HG02852 (cell line): ENCODE data around the gene PCBP3.

ENCODE experiments used
- ATAC-seq: cut with Tn5 transposase; IDR thresholded peaks from one replicate; pipeline ENCODE4 v1.9.1; 2021; ENCODE audit warnings: mild to moderate bottlenecking, moderate library complexity; ENCODE audit not compliant: unreplicated experiment

Gene PCBP3

DNA sequence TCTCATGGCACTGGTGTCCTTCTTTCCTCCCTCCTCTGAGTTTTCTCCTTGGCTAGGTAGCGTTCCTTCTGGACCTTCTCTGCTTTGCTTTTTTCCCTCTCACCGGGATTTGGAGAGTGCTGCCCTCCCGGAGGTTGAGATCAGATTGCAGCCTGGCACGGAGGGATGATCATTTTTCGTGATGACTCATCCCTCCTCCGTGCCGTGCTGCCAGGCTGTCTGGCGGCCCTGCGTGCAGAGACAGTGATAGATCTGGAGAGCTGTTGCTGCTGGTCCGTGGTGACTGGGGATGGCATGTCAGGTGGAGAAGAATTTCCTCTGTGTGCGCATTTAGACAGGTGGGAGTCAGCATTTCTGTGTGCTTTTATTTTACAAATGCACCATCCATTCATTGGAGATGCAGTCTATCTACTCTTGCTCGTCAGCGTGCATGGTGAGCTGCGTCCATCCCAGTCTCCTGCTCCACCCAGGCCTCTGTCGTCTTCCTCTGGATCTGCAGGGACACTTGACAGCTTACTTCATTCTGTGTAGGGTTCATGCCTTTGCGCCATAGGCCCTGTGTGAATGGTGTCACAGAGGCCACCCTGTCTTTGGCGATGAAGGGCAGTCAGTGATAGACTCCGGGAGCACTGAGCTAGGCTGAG lies 104.4 kb downstream of the PCBP3 start:
- ATAC-seq, result no peak

DNA sequence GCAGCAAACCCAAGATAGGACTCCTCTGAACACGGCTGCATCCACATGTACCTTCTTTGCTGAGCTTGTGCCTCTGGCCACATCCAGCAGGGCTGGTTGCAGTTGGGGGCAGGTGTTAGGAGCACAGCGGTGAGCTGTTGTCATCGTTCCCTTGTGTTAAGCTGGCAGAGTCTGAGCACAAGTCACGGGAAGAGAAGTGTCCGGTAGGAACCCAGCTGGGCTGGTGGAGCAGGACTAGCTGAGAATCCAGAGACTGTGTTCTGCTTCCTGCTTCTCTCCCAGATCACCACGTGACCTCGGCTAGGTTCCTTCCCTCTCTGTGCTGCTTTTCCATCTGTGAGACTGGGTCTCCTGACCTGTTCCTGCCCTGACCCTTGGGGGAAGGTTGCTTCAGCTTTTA lies 105.1 kb downstream of the PCBP3 start:
- no peak for ATAC-seq

DNA sequence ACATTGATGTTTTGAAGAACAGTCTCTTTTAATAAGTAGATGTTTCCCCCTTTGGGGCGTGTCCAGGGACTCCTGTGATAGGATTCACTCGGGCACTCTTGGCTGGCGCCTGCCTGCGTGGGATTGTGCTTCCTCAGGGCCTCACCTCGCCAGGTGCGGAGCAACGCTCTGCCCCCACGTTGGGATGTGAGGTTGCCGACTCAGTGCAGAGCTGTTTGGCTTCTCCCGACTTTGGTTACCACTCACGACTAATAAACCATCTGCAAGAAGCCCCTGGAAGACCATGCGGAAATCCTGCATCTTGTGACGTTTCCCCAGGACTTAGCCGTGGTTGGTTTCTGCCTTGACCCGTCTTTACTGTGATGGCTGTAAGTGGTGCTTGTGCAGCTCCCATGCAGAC lies 106.4 kb downstream of the PCBP3 start:
- ATAC-seq, result no peak

DNA sequence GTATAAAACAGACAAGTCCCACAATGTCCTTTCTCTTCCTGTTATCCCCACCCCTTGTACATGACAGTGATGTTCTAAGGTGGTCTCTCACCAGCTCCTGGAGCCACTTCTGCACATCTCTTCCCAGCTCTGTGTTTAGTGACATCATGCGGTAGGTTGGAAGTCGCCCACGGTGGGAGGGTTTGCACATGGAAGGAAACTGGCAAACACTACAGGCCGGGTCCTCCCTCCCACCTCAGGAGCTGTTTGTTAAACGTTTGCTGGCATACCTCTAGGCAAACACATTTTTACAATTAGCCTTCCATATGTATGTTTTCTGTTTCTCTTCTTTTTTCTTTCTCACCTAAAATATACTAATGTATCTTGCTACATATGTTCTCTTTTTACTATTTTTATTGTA lies 107.4 kb downstream of the PCBP3 start:
- no peak for ATAC-seq

GRCh38 chr21:45753445-45753844 lies 109.9 kb downstream of the PCBP3 start:
- no peak for ATAC-seq

DNA sequence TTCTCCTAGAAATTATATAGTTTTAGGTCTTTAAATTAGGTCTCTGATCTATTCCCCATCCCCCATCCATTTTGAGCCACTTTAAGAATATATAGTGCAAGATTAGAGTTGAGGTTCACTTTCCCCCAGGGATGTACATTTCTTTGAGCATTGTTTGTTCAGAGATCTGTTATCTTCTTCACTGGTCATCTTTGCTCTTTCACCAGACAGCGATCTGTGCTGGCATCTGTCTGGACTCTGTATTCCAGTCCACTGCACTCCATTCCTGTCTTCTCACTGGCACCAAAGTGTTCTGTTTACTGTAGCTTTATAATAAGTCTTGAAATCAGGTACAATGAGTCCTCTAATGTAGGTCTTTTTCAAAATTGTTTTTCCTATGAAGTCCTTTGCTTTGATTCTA lies 112.5 kb downstream of the PCBP3 start:
- ATAC-seq, result no peak

GRCh38 chr21:45756669-45757068 lies 113.1 kb downstream of the PCBP3 start:
- ATAC-seq, result no peak

- ATAC-seq, result no peak
Measured at GRCh38 chr21:45761704-45762103, 118.2 kb downstream of the PCBP3 start.

GRCh38 chr21:45763074-45763473 lies 119.5 kb downstream of the PCBP3 start:
- ATAC-seq, result no peak

- ATAC-seq, result no peak
Measured at GRCh38 chr21:45763506-45763905, 120.0 kb downstream of the PCBP3 start.

DNA sequence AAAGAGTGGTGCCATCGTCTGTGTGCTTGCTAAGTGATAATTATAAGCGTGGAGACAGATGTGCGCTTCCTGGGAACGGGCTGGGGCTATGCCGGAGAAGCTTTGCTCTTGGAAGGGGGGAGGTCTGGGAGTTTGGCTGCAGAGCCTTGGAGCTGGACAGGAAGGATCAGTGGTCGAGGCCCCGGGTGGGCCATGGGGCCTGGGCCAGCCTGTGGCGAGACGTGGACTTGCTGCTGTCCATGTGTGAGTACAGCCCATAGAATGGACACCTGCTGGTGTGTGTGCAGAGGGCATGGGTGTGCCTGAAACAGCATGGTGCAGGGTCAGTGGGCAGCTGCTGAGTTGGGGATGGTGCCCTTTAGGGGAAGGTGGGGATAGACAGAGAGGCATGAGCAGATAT lies 121.3 kb downstream of the PCBP3 start:
- ATAC-seq, result no peak

GRCh38 chr21:45765375-45765774 lies 121.8 kb downstream of the PCBP3 start:
- no peak for ATAC-seq

- no peak for ATAC-seq
Measured at GRCh38 chr21:45766055-45766454, 122.5 kb downstream of the PCBP3 start.

DNA sequence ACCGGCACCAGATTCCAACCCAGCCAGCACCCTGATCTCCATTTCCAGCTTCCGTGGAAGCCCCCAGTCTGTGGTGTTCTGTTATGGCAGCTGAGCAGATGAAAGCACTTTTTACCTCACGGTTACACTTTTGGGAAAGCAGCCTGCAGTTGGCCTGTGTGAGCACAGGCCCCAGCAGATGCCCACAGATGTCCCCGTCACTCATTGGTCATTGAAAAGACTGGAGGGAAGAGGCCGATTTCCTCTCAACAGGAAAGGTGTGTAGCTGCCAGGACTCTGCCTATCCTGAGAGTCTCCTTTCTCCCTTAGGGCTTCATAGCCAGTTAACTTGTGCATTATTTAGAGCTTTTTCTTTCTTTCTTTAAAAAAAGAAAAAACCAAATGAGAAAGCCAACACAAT lies 123.0 kb downstream of the PCBP3 start:
- no peak for ATAC-seq

- ATAC-seq, result no peak
Measured at GRCh38 chr21:45767071-45768006, 123.8 kb downstream of the PCBP3 start.

DNA sequence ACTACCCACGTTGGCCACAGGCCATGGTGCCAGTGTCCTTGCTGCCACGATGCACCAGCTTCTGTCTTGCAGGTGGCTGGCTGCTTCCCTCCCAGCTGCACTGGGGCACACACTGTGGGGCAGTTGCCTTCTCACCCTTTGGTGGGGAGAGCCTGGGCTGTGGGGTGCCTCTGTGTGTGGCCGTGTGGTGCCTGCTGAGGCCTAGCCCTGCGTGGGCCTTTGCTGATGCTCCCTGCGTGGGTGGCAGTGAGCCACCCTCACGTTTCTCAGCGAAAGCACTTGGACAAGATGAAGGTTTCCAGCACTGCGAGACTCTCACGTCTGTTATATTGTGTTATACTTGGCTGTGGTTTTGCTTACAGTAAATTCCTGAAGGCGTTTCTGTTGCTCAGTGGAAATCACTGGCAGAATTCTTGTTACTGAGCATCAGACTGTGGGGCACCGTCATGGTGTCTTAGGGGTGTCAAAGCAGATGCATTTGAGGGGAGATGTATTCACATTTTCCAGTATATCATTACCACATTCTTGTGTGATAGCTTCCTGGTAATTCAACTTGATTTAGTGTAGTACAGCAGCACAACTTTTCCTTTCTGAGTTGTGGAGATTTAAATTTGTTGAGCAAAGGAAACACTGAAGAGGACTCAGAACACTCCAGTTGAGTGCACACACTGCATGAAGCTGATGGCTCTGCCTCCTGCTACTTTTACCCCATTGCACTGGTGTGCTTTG lies 124.7 kb downstream of the PCBP3 start:
- no peak for ATAC-seq

DNA sequence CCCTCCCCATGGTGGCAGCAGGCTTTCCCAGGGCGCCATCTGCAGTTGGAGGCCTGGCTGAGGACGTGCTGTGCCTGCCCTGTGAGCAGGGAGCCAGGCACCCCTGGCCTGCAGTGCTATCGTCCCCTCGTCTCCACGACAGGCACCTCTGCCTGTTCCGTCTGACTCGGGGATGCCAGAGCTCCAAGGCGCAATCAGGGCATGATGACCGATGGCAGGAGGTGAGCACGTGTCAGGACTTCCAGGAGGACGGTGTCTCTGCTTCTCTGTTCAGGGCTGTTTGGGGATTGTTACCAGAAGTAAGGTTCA lies 125.2 kb downstream of the PCBP3 start:
- no peak for ATAC-seq

- ATAC-seq, result no peak
Measured at GRCh38 chr21:45769294-45769693, 125.8 kb downstream of the PCBP3 start.

GRCh38 chr21:45769896-45770295 lies 126.4 kb downstream of the PCBP3 start:
- no peak for ATAC-seq

GRCh38 chr21:45772180-45772579 lies 128.7 kb downstream of the PCBP3 start:
- ATAC-seq, result no peak

- ATAC-seq, result no peak
Measured at GRCh38 chr21:45774291-45774690, 130.8 kb downstream of the PCBP3 start.

DNA sequence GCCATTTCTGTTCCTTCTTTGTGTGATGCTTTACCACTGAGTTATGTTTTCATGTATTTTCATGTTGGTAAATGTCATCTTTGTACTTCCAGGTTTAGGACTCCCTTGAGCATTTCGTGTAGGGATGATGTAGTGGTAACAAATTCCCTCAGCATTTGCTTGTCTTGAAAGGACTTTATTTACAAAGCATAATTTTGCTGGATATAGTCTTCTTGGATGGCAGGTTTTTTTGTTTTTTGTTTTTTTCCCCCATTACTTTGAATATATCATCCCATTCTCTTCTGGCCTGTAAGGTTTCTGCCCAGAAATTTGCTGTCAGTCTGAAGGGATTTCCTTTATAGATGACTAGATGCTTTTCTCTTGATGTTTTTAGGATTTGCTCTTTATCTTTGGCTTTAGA lies 133.4 kb downstream of the PCBP3 start:
- ATAC-seq, result no peak
